GM13976 (cell line): ENCODE results near the gene SYNGAP1.

Experiments used
- DNase-seq: peaks from one replicate; pipeline ENCODE4 v3.0.0; 2012; ENCODE audit warnings: low spot score
- in situ Hi-C: fragments of 300-500 bp; cut with MboI; formaldehyde crosslinking; loops from one replicate; pipeline ENCODE4 v1.12.0; 2022; ENCODE audit warnings: low sequenced_read_pairs, mixed read lengths, inconsistent platforms; ENCODE audit not compliant: unreplicated experiment
- TF ChIP-seq, protein P1 (sequence below): IDR thresholded peaks from 2 replicates; pipeline ENCODE4 v1.5.1; 2012; ENCODE audit warnings: borderline replicate concordance, mild to moderate bottlenecking; ENCODE audit not compliant: insufficient read depth; ENCODE audit errors: extremely low read depth, missing control alignments, control extremely low read depth

The SYNGAP1 gene

GRCh38 chr6:33442283-33442682 is 22.4 kb downstream of the SYNGAP1 start:
- in situ Hi-C loops = no loop called here
- peak; percentile 16 for DNase-seq
- TF ChIP-seq, protein P1, sequence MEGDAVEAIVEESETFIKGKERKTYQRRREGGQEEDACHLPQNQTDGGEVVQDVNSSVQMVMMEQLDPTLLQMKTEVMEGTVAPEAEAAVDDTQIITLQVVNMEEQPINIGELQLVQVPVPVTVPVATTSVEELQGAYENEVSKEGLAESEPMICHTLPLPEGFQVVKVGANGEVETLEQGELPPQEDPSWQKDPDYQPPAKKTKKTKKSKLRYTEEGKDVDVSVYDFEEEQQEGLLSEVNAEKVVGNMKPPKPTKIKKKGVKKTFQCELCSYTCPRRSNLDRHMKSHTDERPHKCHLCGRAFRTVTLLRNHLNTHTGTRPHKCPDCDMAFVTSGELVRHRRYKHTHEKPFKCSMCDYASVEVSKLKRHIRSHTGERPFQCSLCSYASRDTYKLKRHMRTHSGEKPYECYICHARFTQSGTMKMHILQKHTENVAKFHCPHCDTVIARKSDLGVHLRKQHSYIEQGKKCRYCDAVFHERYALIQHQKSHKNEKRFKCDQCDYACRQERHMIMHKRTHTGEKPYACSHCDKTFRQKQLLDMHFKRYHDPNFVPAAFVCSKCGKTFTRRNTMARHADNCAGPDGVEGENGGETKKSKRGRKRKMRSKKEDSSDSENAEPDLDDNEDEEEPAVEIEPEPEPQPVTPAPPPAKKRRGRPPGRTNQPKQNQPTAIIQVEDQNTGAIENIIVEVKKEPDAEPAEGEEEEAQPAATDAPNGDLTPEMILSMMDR = no peak

DNA sequence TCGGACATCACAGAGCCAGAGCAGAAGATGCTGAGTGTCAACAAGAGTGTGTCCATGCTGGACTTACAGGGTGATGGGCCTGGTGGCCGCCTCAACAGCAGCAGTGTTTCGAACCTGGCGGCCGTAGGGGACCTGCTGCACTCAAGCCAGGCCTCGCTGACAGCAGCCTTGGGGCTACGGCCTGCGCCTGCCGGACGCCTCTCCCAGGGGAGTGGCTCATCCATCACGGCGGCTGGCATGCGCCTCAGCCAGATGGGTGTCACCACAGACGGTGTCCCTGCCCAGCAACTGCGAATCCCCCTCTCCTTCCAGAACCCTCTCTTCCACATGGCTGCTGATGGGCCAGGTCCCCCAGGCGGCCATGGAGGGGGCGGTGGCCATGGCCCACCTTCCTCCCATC is 23.2 kb downstream of the SYNGAP1 start:
- peak; percentile 21 for DNase-seq
- in situ Hi-C loops = no loop called here
- TF ChIP-seq, protein P1 = no peak

GRCh38 chr6:33443619-33444504 is 24.0 kb downstream of the SYNGAP1 start:
- peak; percentile 17 for DNase-seq
- TF ChIP-seq, protein P1 = no peak
- in situ Hi-C loops = no loop called here

DNA sequence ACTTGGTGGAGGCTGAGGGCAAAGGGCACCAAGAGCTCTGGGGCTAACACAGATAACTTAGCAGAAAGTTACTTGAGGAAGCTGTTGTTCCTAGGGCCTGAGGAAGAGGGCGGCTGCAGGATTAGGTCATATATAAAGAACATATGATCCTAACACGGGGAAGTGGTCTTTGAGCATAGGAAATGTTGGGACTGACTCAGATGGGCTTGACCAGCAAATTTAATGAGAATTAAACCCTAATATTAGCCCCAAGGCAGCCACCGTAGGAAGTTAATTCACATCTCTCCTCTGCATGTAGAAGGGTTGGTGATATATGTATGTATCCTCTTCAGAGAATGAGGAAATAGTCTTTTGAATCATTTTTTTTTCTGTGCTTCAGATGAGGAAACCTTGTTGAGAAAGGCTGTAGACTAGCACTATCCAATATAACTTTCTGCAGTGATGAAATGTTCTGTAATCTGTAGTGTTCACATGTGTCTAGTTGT is 25.3 kb downstream of the SYNGAP1 start:
- TF ChIP-seq, protein P1 = no peak
- no peak for DNase-seq
- in situ Hi-C loops = no loop called here

- TF ChIP-seq, protein P1 = no peak
- in situ Hi-C loops = no loop called here
Observed at GRCh38 chr6:33446356-33446755, 26.5 kb downstream of the SYNGAP1 start.

GRCh38 chr6:33450434-33450833 is 30.6 kb downstream of the SYNGAP1 start:
- in situ Hi-C loops = no loop called here
- TF ChIP-seq, protein P1 = no peak
- DNase-seq = no peak

More at GRCh38 chr6:33446356-33446755, 26.5 kb downstream of the SYNGAP1 start:
- DNase-seq = no peak
